GM19240 (cell line): Measurements from ENCODE around the gene FATE1.
A peak's percentile ranks its signal among the peaks of the same experiment; 100 is the strongest.

Source experiments
- DNase-seq: peaks from one replicate; pipeline ENCODE4 v3.0.0; 2011; ENCODE audit warnings: low spot score; ENCODE audit not compliant: insufficient read length

The FATE1 gene

DNA sequence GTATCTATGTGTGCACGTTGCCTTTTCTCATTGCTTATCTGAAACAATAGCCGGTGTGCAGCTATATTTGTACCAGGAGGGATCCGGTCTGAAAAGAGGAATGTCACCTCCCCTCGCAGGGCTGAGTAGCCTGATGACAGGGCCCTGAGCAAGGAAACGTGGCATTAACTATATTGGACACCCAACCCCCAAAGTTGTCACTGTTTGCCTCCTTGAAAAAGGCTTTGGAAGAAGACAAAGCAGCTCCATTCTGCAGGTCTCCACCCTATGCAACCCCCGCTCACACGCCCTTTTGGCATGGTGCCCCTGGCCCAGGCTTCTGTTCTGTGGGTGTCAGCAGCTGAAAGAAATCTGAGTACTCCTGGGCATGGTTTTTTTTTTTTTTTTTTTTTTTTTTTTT, 12.3 kb upstream of the FATE1 start:
- no peak for DNase-seq

DNA sequence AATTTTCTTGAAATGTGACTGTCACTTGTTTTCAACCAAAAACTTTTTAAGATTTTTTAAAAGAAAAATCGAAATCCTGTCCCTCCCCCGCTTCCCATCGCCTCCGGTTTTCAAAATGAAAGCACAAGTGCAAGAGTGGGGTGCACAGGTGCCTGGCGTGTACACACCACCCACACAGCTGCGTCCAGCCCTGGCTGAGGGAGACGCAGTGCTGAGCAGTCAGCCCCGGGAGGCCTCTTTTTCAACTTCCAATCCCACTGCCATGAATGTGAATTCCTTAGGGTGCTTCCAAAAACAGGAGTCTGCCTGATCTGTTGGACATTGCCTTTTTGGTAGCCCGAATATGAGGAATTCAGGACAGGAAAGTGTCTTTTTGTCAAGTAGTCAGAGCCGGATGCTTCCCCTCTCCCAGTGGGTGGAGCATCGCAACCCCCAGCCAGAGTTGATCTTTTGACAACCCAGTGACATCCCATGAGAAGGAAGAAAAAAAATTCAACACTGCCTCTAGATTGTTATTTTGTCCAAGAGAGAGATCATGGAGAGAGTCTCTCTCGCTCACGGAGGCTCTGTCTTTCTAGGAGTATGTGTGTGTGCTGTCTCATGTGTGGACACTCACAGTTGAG, 11.7 kb upstream of the FATE1 start:
- DNase-seq, result no peak

DNA sequence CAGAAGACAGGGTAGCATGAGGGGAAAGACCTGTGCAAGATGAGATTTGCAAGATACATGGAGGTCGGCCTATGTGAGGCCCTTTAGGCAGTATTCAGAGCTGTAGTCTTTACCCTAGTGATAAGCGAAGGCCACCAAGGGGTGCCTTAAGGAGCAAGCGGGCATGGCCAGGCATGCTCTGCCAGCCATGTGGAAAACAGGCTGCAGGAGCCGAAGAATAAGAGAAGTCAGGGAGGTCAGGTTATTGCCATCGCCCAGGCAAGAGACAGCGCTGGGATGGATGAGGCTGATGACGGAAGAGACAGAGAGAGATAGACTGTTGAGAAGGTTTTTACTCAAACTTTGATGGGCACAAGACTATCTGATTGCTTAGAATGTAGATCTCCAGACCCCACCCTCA, 7.0 kb upstream of the FATE1 start:
- no peak for DNase-seq

DNA sequence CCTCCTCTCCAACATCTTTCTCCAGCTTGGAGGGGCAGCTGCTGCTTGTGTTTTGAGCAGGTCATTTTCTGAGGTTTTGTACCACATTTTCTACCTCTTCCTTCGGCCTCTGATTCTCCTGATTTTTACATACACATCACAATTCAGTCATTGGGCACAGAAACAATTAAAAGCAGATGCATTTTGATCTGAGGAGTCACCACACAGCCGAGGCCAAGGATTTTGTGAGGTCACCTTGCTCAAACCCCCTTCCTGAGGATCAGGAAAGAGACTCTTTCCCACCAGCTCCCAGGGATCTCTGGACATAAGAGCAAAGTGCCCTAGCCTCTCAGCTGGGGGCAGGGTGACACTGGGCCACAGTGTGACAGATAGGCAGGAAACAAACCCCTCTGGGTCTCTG, 5.4 kb upstream of the FATE1 start:
- no peak for DNase-seq

DNA sequence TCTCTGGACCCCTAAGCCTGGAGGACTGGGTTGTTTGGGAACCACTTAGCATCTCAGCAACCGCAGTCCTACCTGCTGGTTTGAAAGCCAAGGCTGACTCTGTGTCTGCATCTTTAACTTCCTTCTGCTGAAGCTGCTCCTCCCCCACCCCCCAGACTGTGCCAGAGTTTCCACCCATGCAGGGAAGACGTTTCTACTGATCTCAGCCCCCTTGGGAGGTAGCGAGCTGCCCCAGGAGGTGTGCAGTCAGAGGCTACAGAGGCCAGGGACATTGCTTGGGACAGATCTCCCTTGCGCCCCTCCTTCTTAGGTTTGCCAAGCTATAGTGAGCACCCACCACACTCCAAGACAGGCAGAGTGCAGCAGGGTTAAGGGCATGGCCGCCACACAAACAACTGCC, 4.7 kb upstream of the FATE1 start:
- no peak for DNase-seq

DNA sequence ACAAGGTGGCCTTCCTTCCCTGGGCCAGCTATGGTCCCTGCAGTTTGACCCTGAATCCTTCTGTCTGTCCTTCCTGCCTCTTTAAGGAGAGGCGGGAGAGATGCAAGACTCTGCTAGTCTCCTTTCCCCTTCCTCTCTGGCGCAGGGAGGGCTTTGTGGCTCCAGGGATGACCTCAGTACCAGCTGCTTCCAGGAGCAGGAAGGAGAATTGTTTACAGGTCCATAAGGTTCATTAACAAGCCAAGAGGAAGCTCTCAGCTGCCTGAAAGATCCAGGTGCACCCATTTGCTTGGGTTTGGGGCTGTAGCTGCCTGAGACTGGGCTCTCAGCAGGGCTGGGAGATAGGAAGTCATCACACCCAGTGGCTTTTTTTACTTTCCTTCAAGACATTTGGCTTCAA, 4.0 kb upstream of the FATE1 start:
- no peak for DNase-seq

DNA sequence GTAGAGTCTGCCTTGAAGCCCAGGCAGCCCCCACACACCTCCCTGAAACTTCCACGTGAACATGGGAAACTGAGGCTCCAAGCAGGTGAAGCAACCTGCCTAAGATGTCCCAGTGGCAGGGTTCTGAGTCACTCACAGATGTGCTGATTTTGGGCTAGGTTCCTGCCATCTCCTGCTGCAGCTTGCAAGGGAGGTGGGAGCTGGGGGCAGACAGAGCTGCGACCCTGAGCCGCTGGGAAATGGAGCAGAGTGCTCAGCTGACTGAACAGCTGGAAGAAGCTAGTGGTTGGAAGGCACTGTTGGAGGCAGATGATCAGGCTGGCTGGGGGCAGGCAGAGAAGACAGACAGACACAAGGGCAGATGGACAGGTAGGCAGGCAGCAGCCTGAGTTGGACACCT, 3.6 kb upstream of the FATE1 start:
- DNase-seq, result no peak

DNA sequence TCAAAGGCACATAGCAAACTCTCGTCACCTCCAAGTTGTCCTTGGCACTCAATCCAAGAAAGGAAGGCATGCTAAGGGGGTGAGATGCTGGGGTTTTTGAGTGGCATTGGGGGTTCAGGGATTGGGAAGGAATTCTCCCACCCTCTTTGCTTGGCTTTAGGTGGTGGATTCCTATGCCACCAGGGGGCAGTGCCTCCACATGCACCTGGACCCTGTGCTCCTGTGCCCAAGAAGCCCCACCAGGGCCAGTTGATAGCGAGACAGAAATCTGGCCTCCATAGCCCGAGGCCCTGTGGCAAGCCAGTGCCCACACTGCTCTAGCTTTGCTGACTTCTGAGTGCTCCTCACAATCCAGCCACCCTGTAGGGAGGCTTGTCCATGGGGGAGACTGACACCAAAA, 2.0 kb upstream of the FATE1 start:
- peak; percentile 39 for DNase-seq

DNA sequence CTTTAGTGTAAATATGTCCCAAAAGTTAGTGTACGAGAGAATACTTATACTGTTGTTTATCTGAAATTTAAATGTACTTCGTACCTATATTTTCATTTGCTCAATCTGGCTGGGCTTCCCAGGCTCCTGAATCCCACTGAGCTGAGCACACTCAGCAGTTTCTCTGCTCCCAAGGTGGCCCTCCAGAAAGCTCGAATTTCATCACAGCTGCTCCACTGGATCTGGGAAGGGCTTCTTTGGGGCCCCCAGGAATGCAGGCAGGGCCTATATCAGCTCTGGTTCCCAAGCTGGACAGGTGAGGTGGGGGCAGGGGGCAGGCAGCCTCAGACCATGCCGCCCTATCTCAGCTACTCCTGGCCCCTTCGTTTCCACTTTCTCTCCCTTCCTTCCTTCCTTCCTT, 1.5 kb upstream of the FATE1 start:
- DNase-seq, result no peak

DNA sequence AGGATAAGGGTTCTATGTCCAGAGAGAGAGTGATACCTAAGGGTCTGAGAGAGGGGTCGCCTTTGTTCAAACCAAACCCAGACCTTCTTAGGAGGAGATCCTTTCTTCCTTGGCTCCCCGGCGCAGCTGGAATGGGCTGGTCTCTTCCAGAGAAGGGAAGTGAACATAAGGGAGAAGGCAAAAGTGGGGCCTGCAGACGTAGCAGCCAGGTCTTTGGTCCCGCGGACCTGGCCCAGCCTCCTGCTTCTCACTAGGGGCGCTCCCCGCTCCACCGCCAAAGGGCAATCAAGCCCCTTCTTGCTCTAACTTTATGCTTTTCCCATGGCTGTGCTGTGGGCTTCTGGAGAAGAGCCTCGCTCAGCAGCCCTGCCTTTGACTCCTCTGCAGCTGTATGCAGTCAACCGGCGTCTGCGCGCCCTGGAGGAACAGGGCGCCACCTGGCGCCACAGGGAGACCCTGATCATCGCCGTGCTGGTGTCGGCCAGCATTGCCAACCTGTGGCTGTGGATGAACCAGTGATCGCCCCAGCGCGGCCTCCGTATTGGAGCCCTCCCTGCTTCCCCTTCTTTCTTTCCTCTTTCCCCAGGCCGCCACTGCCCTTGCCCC, 6.5 kb downstream of the FATE1 start:
- no peak for DNase-seq

DNA sequence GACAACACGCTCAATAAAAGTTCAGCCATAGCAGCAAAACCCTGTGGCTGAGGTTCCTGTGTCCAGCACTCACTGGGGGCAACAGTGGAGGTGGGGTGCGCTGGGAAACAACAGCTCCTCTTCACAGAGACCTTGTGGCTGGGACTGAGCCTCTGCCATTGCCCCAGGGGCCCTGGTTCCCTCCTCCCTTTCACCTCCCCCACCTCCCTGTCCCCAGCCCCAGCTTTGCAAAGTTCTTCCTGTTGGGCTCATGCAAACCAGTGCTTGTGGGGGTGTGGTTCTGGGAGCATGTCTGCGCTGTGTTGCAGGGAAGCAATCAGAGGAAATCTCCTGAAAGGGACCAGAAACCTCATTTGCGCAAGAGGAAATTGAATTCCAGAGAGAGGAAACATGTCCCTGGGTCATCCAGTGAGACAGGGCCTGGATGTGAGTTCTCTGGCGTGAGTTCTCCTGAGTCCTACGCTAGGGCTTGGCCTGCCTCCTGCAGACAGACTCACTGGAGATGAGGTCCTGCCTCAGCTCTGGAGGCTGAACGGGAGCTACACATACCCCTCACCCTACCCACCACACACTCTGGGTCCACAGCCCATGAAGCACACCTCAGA, 7.4 kb downstream of the FATE1 start:
- no peak for DNase-seq

DNA sequence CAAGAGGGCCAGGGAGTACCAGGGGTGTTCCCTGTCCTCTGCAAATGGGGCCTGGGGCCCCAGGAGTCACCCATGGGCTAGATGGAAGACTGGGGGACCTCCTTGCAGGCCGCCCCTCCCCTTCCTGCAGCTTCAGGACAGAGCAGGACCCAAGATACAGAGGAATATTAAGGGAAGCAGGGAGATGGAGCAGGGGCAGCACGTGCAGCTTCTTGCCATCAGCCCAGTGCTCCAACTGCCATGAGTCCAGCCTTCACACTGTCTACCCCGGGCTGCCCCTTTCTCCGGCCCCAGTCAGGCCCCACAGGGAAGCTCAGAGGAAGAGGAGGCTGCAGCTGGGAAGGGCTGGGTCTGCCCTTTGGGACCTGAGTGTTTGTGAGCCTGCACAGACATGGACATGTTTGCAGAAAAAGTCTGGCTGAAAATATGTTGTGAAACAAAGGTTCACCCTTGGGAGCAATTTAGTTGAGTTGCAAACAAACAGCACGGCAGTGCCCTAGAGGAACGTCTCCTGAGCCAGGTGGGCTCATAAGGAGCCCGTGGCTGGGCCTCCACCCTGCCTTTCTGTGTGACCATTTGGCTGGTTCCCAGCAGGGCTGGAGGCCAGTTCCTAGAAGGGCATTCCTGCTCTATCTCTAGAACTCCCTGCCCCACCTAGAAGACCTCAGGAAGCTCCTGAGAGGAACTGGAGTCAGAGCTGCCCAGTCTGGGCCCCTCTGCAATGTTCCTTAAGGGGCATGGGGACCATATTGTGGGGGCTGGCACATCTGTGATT, 8.9 kb downstream of the FATE1 start:
- DNase-seq, result no peak

DNA sequence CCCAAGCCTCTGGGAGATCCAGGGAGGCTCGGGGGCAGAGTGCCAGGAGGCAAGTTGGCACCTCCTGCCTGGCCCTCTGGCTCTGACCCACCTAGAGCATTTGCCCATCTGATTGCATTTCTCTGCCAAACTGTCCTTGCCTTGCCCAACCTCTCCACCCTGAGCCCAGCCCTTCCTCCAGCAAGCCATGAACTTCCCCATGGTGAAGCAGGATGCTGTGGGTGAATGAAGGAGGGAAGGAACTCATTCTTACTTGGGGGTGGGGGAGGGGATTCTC, 9.4 kb downstream of the FATE1 start:
- no peak for DNase-seq

DNA sequence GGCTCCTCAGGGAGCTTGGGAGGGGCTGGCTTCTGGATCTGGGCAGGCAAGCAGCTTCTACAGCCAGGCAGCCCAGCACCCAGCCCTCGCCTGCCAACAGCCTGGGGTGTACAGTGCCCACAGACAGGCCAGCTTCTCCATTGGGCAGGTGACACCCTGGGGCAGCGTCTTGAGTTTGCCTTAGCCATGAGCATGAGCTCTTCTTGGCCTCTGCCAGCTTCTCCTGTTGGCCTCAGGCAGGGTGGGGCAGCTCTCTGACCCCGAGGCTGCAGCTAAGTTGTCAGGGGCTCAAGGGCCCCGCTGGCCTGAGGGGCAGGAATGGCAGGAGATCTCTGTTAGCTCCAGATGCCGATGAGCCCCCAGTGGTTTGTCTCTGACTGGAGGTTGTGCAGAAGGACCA, 10.9 kb downstream of the FATE1 start:
- no peak for DNase-seq

DNA sequence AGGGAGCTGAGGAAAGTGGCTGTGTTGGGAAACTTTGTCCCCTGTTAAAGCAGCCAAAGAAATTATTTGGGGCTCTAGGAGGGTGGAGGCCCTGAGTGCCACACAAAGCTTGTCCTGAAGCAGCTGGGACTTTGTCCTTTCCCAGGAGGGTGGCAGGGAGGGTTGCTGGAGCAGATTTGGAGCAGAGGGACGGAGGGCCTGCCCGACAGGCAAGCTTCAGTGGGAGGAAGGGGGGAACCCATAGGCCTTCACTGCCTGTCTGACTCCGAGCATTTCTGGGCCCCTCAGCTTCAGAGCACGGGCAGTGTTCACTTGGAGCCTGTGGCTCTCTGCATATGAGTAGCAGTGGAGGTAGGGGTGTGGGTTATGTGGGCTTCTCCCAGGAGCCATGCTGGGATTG, 11.5 kb downstream of the FATE1 start:
- DNase-seq, result no peak

DNA sequence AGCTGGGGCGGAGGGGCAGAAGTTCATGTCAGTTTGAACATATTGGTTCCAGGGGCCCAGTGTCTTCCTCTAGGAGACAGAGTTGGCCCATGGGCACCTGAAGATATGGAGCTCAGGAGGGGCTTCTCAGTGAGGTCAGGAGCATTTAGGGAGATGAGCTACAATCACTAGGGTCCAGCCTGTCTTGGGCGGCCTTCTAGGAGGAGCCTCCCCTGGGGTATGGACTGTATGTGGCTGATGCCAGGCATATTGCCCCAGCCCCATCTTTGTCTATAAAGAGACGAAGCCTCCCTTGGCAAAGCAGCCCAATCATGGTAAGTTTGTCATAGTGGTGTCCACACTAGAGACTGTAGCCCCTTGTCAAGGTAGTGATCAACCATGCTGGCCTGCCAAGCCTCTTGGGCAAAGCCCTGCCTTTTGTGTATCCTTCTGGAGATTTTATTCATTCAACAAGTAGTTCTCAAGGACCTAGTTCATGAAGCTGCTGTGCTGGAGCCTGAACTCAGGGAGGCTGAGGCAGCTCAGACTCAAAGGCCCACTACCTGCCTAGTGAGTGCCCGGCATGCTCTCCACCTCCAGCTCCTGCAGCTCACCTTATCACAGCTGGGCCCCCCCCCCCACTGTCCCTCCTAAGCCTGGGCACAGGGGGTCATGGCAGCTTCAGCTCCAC, 13.4 kb downstream of the FATE1 start:
- no peak for DNase-seq

DNA sequence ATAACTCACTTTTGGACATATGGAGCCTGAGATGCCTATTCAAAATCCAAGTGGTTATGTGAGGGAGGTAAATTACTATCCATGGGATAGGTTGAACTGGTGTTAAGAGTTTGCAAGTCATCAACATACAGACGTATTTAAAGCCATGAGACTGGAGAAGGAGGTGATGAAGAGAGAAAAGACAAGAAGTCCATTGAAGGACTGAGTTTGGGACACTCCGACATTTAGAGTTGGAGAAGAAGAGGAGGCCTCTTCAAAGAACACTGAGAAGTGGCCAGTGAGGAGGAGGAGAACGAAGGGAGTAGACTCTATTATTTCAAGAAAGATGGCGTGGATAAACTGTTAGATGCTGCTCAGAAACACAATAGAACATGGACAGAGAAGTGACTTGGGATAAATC, 18.6 kb downstream of the FATE1 start, which contains the start of gene CNGA2:
CNGA2 (plus strand) TSS at position 301 of the 400 bp plus-strand sequence. CDS start 3,738 bp downstream, outside the sequence.
- DNase-seq, result no peak

DNA sequence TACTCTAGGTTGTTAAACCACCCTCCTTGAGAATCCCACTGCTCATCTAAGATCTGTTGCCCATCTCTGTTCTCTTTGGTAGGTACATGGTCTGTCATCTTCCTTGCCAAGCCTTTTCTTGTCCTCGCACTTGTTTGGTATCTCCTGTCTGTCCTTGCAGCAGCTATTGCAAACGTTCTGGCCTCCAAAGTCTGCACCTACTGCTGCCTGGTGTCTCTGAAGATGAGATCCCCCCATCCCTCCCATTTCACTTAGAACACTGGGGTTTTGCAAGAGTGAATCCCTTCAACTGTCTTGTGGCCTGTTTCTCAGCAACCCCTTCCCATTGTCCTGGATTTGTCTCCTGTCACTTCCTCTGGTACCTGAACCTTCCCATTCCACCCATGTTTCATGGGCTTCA, 19.4 kb downstream of the FATE1 start:
- DNase-seq, result no peak

DNA sequence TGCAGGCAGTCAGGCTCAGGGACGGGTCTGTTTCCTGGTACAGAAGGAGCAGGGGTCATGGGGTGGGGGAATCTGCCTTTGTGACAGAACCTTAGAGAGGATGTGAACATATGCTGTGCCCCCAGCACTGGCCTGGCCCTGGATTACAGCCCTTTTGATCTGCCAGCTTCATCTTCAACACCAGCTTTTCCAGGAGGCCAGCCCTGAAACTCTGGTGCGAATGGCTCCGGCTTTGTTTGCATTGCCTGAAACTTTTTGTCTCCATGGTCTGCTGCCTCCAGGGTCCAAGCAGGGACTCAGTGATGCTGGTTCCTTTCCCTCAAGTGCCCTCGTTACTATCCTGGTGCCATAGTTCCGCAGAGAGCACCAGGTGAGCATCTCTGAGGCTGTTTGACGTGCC, 20.9 kb downstream of the FATE1 start:
- no peak for DNase-seq

DNA sequence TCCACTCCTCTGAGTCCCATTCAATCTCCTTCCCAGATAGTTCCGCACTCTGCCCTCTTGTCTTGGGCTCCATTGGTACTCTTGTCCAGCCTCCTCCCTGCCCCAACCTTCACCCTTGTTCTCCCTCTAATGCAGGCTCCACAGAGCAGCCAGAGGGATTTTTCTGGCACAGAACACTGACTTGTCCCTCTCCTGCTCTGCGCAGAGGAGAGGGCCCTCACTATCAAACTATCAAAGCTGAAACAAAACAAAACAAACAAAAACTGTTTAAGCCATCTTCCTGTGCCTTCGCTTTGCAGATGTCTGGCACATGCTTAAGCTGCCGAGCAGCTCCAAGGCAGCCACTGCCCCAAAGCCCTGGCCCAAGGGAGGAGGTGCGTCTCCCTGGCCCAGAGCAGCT, 21.7 kb downstream of the FATE1 start:
- no peak for DNase-seq

DNA sequence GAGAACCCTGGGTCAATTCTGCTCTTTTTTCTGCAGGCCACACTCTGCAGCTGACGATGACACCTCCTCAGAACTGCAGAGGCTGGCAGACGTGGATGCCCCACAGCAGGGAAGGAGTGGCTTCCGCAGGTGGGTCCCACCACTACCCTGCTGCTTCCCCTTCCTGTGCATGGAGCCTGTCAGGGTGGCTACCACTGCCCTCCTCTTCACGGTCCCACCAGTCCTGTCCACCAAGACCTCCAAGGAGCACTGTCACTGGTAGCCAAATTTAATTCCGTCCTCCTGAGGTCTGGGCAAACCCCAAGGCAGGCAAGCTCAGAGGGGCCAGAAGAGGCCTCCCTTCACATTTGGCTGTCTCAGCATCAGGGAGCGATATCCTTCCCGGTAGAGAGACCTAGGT, 22.9 kb downstream of the FATE1 start:
- DNase-seq, result no peak

DNA sequence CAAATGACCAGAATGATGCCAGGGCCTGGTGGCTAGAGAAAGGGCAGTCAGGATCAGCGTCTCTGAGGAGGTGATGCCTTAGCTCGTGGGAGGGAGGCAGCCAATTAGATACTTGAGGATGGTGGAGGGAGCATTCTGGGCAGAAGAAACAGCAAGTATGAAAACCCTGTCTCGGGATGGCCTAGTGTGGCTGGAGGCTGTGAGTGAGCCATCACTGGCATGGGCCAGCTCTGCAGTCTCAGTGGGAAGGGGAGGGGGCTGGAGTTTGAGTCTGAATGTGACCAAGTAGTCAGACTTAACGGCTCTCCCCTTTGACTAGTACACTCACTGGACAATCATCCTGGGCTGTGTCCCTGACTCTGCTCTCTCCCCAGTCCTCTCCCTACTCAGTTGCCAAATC, 25.8 kb downstream of the FATE1 start:
- DNase-seq, result no peak
